ENCODE results near the gene MED22.

DNA sequence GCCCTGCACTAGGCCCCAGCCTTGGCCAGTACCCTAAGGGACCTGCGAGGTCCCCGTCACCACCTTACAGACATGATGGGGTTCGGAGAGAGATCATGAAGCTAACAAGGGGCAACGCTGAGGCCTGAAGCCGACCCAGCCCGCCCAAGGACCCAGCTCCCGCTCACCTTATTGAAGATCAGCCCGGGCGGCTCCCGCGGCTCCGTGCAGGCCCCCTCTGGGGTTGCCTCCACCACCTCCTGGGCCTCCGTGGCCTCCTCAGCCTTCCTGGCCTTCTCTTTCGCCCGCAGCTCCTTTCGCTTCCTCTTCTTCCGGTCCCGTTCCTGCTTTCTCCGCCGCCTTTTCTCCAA, 15.6 kb downstream of the MED22 start:
- TF ChIP-seq, protein P1, sequence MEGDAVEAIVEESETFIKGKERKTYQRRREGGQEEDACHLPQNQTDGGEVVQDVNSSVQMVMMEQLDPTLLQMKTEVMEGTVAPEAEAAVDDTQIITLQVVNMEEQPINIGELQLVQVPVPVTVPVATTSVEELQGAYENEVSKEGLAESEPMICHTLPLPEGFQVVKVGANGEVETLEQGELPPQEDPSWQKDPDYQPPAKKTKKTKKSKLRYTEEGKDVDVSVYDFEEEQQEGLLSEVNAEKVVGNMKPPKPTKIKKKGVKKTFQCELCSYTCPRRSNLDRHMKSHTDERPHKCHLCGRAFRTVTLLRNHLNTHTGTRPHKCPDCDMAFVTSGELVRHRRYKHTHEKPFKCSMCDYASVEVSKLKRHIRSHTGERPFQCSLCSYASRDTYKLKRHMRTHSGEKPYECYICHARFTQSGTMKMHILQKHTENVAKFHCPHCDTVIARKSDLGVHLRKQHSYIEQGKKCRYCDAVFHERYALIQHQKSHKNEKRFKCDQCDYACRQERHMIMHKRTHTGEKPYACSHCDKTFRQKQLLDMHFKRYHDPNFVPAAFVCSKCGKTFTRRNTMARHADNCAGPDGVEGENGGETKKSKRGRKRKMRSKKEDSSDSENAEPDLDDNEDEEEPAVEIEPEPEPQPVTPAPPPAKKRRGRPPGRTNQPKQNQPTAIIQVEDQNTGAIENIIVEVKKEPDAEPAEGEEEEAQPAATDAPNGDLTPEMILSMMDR (conservative IDR thresholded peaks at IDR 0.05; ENCODE audit: low read depth in 2 of 2): no peak
- TF ChIP-seq POLR2AphosphoS5 (IDR thresholded peaks at IDR 0.05; ENCODE audit: low read depth) (no peak), CREB1 (CRISPR knock-in tag; IDR thresholded peaks at IDR 0.05; ENCODE audit: low read depth) (no peak), EZH2 (IDR thresholded peaks at IDR 0.05; ENCODE audit: low read depth, unreplicated experiment) (no peak), EZH2phosphoT487 (IDR thresholded peaks at IDR 0.05; ENCODE audit: unreplicated experiment) (no peak), STAT1 (IDR thresholded peaks at IDR 0.05; ENCODE audit: unreplicated experiment) (no peak)
- TF ChIP-seq, protein P2, sequence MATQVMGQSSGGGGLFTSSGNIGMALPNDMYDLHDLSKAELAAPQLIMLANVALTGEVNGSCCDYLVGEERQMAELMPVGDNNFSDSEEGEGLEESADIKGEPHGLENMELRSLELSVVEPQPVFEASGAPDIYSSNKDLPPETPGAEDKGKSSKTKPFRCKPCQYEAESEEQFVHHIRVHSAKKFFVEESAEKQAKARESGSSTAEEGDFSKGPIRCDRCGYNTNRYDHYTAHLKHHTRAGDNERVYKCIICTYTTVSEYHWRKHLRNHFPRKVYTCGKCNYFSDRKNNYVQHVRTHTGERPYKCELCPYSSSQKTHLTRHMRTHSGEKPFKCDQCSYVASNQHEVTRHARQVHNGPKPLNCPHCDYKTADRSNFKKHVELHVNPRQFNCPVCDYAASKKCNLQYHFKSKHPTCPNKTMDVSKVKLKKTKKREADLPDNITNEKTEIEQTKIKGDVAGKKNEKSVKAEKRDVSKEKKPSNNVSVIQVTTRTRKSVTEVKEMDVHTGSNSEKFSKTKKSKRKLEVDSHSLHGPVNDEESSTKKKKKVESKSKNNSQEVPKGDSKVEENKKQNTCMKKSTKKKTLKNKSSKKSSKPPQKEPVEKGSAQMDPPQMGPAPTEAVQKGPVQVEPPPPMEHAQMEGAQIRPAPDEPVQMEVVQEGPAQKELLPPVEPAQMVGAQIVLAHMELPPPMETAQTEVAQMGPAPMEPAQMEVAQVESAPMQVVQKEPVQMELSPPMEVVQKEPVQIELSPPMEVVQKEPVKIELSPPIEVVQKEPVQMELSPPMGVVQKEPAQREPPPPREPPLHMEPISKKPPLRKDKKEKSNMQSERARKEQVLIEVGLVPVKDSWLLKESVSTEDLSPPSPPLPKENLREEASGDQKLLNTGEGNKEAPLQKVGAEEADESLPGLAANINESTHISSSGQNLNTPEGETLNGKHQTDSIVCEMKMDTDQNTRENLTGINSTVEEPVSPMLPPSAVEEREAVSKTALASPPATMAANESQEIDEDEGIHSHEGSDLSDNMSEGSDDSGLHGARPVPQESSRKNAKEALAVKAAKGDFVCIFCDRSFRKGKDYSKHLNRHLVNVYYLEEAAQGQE (IDR thresholded peaks at IDR 0.05; ENCODE audit: unreplicated experiment): no peak
- TF ChIP-seq, protein P3, sequence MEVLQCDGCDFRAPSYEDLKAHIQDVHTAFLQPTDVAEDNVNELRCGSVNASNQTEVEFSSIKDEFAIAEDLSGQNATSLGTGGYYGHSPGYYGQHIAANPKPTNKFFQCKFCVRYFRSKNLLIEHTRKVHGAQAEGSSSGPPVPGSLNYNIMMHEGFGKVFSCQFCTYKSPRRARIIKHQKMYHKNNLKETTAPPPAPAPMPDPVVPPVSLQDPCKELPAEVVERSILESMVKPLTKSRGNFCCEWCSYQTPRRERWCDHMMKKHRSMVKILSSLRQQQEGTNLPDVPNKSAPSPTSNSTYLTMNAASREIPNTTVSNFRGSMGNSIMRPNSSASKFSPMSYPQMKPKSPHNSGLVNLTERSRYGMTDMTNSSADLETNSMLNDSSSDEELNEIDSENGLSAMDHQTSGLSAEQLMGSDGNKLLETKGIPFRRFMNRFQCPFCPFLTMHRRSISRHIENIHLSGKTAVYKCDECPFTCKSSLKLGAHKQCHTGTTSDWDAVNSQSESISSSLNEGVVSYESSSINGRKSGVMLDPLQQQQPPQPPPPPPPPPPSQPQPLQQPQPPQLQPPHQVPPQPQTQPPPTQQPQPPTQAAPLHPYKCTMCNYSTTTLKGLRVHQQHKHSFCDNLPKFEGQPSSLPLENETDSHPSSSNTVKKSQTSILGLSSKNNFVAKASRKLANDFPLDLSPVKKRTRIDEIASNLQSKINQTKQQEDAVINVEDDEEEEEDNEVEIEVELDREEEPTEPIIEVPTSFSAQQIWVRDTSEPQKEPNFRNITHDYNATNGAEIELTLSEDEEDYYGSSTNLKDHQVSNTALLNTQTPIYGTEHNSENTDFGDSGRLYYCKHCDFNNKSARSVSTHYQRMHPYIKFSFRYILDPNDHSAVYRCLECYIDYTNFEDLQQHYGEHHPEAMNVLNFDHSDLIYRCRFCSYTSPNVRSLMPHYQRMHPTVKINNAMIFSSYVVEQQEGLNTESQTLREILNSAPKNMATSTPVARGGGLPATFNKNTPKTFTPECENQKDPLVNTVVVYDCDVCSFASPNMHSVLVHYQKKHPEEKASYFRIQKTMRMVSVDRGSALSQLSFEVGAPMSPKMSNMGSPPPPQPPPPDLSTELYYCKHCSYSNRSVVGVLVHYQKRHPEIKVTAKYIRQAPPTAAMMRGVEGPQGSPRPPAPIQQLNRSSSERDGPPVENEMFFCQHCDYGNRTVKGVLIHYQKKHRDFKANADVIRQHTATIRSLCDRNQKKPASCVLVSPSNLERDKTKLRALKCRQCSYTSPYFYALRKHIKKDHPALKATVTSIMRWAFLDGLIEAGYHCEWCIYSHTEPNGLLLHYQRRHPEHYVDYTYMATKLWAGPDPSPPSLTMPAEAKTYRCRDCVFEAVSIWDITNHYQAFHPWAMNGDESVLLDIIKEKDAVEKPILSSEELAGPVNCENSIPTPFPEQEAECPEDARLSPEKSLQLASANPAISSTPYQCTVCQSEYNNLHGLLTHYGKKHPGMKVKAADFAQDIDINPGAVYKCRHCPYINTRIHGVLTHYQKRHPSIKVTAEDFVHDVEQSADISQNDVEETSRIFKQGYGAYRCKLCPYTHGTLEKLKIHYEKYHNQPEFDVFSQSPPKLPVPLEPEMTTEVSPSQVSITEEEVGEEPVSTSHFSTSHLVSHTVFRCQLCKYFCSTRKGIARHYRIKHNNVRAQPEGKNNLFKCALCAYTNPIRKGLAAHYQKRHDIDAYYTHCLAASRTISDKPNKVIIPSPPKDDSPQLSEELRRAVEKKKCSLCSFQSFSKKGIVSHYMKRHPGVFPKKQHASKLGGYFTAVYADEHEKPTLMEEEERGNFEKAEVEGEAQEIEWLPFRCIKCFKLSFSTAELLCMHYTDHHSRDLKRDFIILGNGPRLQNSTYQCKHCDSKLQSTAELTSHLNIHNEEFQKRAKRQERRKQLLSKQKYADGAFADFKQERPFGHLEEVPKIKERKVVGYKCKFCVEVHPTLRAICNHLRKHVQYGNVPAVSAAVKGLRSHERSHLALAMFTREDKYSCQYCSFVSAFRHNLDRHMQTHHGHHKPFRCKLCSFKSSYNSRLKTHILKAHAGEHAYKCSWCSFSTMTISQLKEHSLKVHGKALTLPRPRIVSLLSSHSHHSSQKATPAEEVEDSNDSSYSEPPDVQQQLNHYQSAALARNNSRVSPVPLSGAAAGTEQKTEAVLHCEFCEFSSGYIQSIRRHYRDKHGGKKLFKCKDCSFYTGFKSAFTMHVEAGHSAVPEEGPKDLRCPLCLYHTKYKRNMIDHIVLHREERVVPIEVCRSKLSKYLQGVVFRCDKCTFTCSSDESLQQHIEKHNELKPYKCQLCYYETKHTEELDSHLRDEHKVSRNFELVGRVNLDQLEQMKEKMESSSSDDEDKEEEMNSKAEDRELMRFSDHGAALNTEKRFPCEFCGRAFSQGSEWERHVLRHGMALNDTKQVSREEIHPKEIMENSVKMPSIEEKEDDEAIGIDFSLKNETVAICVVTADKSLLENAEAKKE (CRISPR knock-in tag; IDR thresholded peaks at IDR 0.05): no peak
